HepG2 (cell line): ENCODE results near the gene CNPPD1. TPM values are rescaled to one million over a fixed set of nuclear protein-coding genes. Genes with fewer than 3 reads are reported as not detected.

Experiments
- GLI4 ChIP-seq: sonication (generic); formaldehyde crosslinking; IDR thresholded peaks from 2 replicates; pipeline ENCODE4 v1.5.1; 2020; ENCODE audit warnings: missing genetic modification reagents, mild to moderate bottlenecking, moderate library complexity, borderline replicate concordance
- HNF4A ChIP-seq: sonication (generic); formaldehyde crosslinking; IDR thresholded peaks from 2 replicates; pipeline ENCODE4 v1.4.0; 2020; ENCODE audit warnings: missing genetic modification reagents
- MATR3 ChIP-seq: sonication (generic); formaldehyde crosslinking; IDR thresholded peaks from 2 replicates; pipeline ENCODE4 v1.4.0; 2020; ENCODE audit warnings: missing genetic modification reagents
- MTA3 ChIP-seq: sonication (generic); formaldehyde crosslinking; IDR thresholded peaks from 2 replicates; pipeline ENCODE4 v1.4.0; 2020; ENCODE audit warnings: missing genetic modification reagents
- NFATC3 ChIP-seq: sonication (generic); formaldehyde crosslinking; IDR thresholded peaks from 2 replicates; pipeline ENCODE4 v1.5.1; 2020; ENCODE audit warnings: mild to moderate bottlenecking, missing genetic modification reagents
- SMC3 ChIP-seq: IDR thresholded peaks from 2 replicates; pipeline ENCODE4 v1.6.1; 2011; ENCODE audit warnings: low read length, improper control_type of control experiment
- TBL1XR1 ChIP-seq: fragments of 150-350 bp; IDR thresholded peaks from 2 replicates; pipeline ENCODE4 v1.6.1; 2014; ENCODE audit warnings: borderline replicate concordance, low read length; ENCODE audit not compliant: partially characterized antibody
- TRIM24 ChIP-seq: sonication (generic); formaldehyde crosslinking; IDR thresholded peaks from 2 replicates; pipeline ENCODE4 v1.8.0; 2022; ENCODE audit warnings: mild to moderate bottlenecking, missing genetic modification reagents
- ZNF136 ChIP-seq: sonication (generic); formaldehyde crosslinking; IDR thresholded peaks from 2 replicates; pipeline ENCODE4 v1.8.1; 2022; ENCODE audit warnings: low read depth, mild to moderate bottlenecking, moderate library complexity, missing genetic modification reagents
- ZNF296 ChIP-seq: sonication (generic); formaldehyde crosslinking; conservative IDR thresholded peaks from 2 replicates; pipeline ENCODE4 v1.5.0; 2020; ENCODE audit warnings: mild to moderate bottlenecking, missing genetic modification reagents
- ZNF546 ChIP-seq: sonication (generic); formaldehyde crosslinking; conservative IDR thresholded peaks from 2 replicates; pipeline ENCODE4 v1.8.1; 2023; ENCODE audit warnings: mild to moderate bottlenecking, missing genetic modification reagents
- ZNF589 ChIP-seq: sonication (generic); formaldehyde crosslinking; conservative IDR thresholded peaks from 2 replicates; pipeline ENCODE4 v1.8.0; 2022; ENCODE audit warnings: mild to moderate bottlenecking, moderate library complexity, missing genetic modification reagents
- ZNF709 ChIP-seq: sonication (generic); formaldehyde crosslinking; IDR thresholded peaks from 2 replicates; pipeline ENCODE4 v1.5.0; 2020; ENCODE audit warnings: mild to moderate bottlenecking, missing genetic modification reagents
- ZNF839 ChIP-seq: sonication (generic); formaldehyde crosslinking; IDR thresholded peaks from 2 replicates; pipeline ENCODE4 v1.4.0; 2020; ENCODE audit warnings: missing genetic modification reagents, mild to moderate bottlenecking, borderline replicate concordance
- ZNF841 ChIP-seq: sonication (generic); formaldehyde crosslinking; IDR thresholded peaks from 2 replicates; pipeline ENCODE4 v1.8.1; 2023; ENCODE audit warnings: missing genetic modification reagents, borderline replicate concordance
- polyA plus RNA-seq, 8 experiments: library from polyadenylated mRNA; depleted of rRNA in 3 of 8; stranded (reverse) in 7 of 8; unstranded in 1 of 8; fragments of >200 nt; fragmentation: Illumina TruSeq in 4 of 8; extraction: Trizol in 4 of 8; gene quantifications; 2 replicates each; pipeline versions ENCODE4 v1.2.1 to v1.2.3, GENCODE V29; 2011 to 2016; ENCODE audit warnings: low read depth in 4 of 8, missing spikeins in 1 of 8, mixed read lengths in 1 of 8; ENCODE audit not compliant: insufficient read depth in 1 of 8
- total RNA-seq, 5 experiments: library from RNA; depleted of rRNA; stranded (reverse); fragments of >200 nt; fragmentation: Illumina TruSeq; extraction: Trizol; gene quantifications; 2 replicates each; pipeline ENCODE4 v1.2.3, GENCODE V29; 2016; ENCODE audit warnings: low read depth in 1 of 5
- TF ChIP-seq, protein P1 (sequence below): sonication (generic); formaldehyde crosslinking; IDR thresholded peaks from 2 replicates; pipeline ENCODE4 v1.4.0; 2020; ENCODE audit warnings: missing genetic modification reagents
- TF ChIP-seq, protein P2 (sequence below): sonication (generic); formaldehyde crosslinking; IDR thresholded peaks from 2 replicates; pipeline ENCODE4 v1.5.0; 2020; ENCODE audit warnings: mild to moderate bottlenecking, low read depth, missing genetic modification reagents, borderline replicate concordance
- TF ChIP-seq, protein P3 (sequence below): sonication (generic); formaldehyde crosslinking; IDR thresholded peaks from 2 replicates; pipeline ENCODE4 v1.8.0; 2022; ENCODE audit warnings: mild to moderate bottlenecking, missing genetic modification reagents, moderate library complexity
- TF ChIP-seq, protein P4 (sequence below): sonication (generic); formaldehyde crosslinking; IDR thresholded peaks from 2 replicates; pipeline ENCODE4 v1.4.0; 2020; ENCODE audit warnings: missing genetic modification reagents, mild to moderate bottlenecking, borderline replicate concordance
- TF ChIP-seq, protein P5 (sequence below): sonication (generic); formaldehyde crosslinking; IDR thresholded peaks from 2 replicates; pipeline ENCODE4 v1.8.0; 2023; ENCODE audit warnings: mild to moderate bottlenecking, missing genetic modification reagents

Gene CNPPD1
- total and polyA plus RNA-seq, 2 of the 13 experiments (the other 11 are each of a cell fraction or from before 2014, with no cell fraction given): 35.5 to 49.4 TPM

DNA sequence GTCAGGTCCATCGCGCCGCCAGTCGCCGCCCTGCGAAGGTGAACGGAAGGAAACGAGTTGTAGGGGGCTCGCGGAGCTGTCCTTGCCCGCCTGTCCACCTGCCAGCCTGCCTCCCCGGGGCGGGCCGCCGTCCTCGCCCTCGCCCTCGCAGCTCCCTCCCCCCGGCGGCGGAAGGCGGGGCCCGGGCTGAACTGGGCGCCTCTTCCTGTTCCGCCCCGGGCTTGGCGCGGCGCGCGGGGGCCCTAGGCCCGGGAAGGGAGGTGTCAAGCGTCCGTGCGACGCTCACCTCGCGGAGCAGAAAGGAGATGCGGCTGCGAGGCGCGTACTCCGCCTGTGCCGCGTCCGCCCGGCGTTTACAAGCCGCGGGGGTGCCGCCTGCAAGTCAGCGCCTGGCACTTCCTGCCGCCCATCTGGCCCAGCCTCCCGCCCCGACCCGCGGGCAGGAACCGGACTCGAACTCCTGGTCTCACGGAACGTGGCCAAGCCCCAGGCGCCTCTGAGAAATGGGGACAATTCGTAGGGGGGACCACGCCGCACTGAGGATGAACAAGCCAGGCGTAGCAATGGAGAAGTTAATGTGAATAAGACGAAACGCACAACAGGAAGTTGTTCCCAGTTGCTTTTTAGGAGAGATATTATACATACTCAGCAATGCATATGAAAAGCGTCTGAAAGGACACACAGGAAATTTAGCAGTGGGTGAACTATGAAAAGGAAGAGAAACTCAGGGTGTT lies at the start of gene CNPPD1 (continued):
- TF ChIP-seq, protein P1, sequence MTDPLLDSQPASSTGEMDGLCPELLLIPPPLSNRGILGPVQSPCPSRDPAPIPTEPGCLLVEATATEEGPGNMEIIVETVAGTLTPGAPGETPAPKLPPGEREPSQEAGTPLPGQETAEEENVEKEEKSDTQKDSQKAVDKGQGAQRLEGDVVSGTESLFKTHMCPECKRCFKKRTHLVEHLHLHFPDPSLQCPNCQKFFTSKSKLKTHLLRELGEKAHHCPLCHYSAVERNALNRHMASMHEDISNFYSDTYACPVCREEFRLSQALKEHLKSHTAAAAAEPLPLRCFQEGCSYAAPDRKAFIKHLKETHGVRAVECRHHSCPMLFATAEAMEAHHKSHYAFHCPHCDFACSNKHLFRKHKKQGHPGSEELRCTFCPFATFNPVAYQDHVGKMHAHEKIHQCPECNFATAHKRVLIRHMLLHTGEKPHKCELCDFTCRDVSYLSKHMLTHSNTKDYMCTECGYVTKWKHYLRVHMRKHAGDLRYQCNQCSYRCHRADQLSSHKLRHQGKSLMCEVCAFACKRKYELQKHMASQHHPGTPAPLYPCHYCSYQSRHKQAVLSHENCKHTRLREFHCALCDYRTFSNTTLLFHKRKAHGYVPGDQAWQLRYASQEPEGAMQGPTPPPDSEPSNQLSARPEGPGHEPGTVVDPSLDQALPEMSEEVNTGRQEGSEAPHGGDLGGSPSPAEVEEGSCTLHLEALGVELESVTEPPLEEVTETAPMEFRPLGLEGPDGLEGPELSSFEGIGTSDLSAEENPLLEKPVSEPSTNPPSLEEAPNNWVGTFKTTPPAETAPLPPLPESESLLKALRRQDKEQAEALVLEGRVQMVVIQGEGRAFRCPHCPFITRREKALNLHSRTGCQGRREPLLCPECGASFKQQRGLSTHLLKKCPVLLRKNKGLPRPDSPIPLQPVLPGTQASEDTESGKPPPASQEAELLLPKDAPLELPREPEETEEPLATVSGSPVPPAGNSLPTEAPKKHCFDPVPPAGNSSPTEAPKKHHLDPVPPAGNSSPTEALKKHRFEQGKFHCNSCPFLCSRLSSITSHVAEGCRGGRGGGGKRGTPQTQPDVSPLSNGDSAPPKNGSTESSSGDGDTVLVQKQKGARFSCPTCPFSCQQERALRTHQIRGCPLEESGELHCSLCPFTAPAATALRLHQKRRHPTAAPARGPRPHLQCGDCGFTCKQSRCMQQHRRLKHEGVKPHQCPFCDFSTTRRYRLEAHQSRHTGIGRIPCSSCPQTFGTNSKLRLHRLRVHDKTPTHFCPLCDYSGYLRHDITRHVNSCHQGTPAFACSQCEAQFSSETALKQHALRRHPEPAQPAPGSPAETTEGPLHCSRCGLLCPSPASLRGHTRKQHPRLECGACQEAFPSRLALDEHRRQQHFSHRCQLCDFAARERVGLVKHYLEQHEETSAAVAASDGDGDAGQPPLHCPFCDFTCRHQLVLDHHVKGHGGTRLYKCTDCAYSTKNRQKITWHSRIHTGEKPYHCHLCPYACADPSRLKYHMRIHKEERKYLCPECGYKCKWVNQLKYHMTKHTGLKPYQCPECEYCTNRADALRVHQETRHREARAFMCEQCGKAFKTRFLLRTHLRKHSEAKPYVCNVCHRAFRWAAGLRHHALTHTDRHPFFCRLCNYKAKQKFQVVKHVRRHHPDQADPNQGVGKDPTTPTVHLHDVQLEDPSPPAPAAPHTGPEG (CRISPR knock-in tag): peak; percentile 76
- TF ChIP-seq ZNF709 (CRISPR knock-in tag) (peak; percentile 89), MATR3 (CRISPR knock-in tag) (no peak), GLI4 (no peak; the same call in 1 of the 2 replicates), SMC3 (no peak), ZNF296 (CRISPR knock-in tag) (0 out of 2 replicates have a peak, but pooled peaks have one; percentile 71), TRIM24 (CRISPR knock-in tag) (no peak), ZNF546 (CRISPR knock-in tag) (peak; percentile 98), ZNF589 (CRISPR knock-in tag) (peak; percentile 99), ZNF136 (no peak), MTA3 (CRISPR knock-in tag) (no peak), TBL1XR1 (no peak), HNF4A (CRISPR knock-in tag) (peak; percentile 35; the same call in 1 of the 2 replicates), NFATC3 (no peak), ZNF839 (CRISPR knock-in tag) (no peak), ZNF841 (CRISPR knock-in tag) (peak; percentile 95; the same call in 1 of the 2 replicates)
- TF ChIP-seq, protein P2, sequence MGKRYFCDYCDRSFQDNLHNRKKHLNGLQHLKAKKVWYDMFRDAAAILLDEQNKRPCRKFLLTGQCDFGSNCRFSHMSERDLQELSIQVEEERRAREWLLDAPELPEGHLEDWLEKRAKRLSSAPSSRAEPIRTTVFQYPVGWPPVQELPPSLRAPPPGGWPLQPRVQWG: no peak
- TF ChIP-seq, protein P3, sequence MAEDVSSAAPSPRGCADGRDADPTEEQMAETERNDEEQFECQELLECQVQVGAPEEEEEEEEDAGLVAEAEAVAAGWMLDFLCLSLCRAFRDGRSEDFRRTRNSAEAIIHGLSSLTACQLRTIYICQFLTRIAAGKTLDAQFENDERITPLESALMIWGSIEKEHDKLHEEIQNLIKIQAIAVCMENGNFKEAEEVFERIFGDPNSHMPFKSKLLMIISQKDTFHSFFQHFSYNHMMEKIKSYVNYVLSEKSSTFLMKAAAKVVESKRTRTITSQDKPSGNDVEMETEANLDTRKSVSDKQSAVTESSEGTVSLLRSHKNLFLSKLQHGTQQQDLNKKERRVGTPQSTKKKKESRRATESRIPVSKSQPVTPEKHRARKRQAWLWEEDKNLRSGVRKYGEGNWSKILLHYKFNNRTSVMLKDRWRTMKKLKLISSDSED: no peak; the same call in 1 of the 2 replicates
- TF ChIP-seq, protein P4, sequence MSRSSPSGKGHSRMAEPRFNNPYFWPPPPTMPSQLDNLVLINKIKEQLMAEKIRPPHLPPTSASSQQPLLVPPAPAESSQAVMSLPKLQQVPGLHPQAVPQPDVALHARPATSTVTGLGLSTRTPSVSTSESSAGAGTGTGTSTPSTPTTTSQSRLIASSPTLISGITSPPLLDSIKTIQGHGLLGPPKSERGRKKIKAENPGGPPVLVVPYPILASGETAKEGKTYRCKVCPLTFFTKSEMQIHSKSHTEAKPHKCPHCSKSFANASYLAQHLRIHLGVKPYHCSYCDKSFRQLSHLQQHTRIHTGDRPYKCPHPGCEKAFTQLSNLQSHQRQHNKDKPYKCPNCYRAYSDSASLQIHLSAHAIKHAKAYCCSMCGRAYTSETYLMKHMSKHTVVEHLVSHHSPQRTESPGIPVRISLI: peak; percentile 59; the same call in 1 of the 2 replicates
- TF ChIP-seq, protein P5, sequence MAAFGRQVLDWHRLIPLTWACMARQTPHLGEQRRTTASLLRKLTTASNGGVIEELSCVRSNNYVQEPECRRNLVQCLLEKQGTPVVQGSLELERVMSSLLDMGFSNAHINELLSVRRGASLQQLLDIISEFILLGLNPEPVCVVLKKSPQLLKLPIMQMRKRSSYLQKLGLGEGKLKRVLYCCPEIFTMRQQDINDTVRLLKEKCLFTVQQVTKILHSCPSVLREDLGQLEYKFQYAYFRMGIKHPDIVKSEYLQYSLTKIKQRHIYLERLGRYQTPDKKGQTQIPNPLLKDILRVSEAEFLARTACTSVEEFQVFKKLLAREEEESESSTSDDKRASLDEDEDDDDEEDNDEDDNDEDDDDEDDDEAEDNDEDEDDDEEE: no peak; the same call in 1 of the 2 replicates
